Astrocyte (in vitro differentiated cells and primary cell): Measurements from ENCODE around the gene SPOCK2. TPM values are rescaled to one million over a fixed set of nuclear protein-coding genes. Genes with fewer than 3 reads are reported as not detected.

Experiments
- DNase-seq: peaks from one replicate; pipeline ENCODE4 v3.0.0-alpha.2; 2010; ENCODE audit warnings: low read depth
- FAIRE-seq: peaks from 2 replicates; lab custom pipeline; 2011; peaks lifted over from hg19 to GRCh38; lab: Jason Lieb, UNC
- H2AFZ ChIP-seq: 2 replicates; pipeline ENCODE4 v1.6.0; 2012; ENCODE audit warnings: low read depth, low read length, inconsistent platforms
- H3K27ac ChIP-seq: 2 replicates; pipeline ENCODE4 v1.5.1; 2011; ENCODE audit warnings: low read depth, low read length, inconsistent platforms
- H3K27me3 ChIP-seq: 2 replicates; pipeline ENCODE4 v1.6.0; 2011; ENCODE audit warnings: low read length, inconsistent platforms; ENCODE audit not compliant: insufficient read depth
- H3K36me3 ChIP-seq: 2 replicates; pipeline ENCODE4 v1.5.1; 2011; ENCODE audit warnings: low read length, inconsistent platforms; ENCODE audit not compliant: insufficient read depth
- H3K4me1 ChIP-seq: 2 replicates; pipeline ENCODE4 v1.5.1; 2011; ENCODE audit warnings: low read length, inconsistent platforms; ENCODE audit not compliant: insufficient read depth
- H3K4me2 ChIP-seq: 2 replicates; pipeline ENCODE4 v1.6.0; 2012; ENCODE audit warnings: low read length, inconsistent platforms
- H3K4me3 ChIP-seq: 2 replicates; pipeline ENCODE4 v1.5.1; 2011; ENCODE audit warnings: low read depth, mild to moderate bottlenecking, low read length, inconsistent platforms; ENCODE audit not compliant: insufficient read depth
- H3K79me2 ChIP-seq: 2 replicates; pipeline ENCODE4 v1.6.0; 2012; ENCODE audit warnings: mild to moderate bottlenecking, low read length, inconsistent platforms; ENCODE audit not compliant: insufficient read depth
- H3K9ac ChIP-seq: 2 replicates; pipeline ENCODE4 v1.6.0; 2012; ENCODE audit warnings: mild to moderate bottlenecking, low read length, inconsistent platforms
- H3K9me3 ChIP-seq: 2 replicates; pipeline ENCODE4 v1.5.1; 2012; ENCODE audit warnings: low read depth, mild to moderate bottlenecking, low read length, inconsistent platforms; ENCODE audit not compliant: insufficient read depth
- H4K20me1 ChIP-seq: 2 replicates; pipeline ENCODE4 v1.6.0; 2012; ENCODE audit warnings: low read length, inconsistent platforms; ENCODE audit not compliant: insufficient read depth
- H3K27ac Mint-ChIP-seq: one replicate; pipeline ENCODE4 v1.8.0; 2021; ENCODE audit warnings: mild to moderate bottlenecking, mixed read lengths; ENCODE audit not compliant: unreplicated experiment
- H3K27me3 Mint-ChIP-seq: one replicate; pipeline ENCODE4 v1.8.0; 2021; ENCODE audit warnings: low read depth, mixed read lengths; ENCODE audit not compliant: unreplicated experiment
- H3K36me3 Mint-ChIP-seq: one replicate; pipeline ENCODE4 v1.8.0; 2021; ENCODE audit warnings: low read depth, mixed read lengths; ENCODE audit not compliant: unreplicated experiment
- H3K4me1 Mint-ChIP-seq: one replicate; pipeline ENCODE4 v1.8.0; 2021; ENCODE audit warnings: low read depth, mixed read lengths; ENCODE audit not compliant: unreplicated experiment
- H3K4me3 Mint-ChIP-seq: one replicate; pipeline ENCODE4 v1.8.0; 2021; ENCODE audit warnings: mild to moderate bottlenecking, moderate library complexity, mixed read lengths; ENCODE audit not compliant: unreplicated experiment
- H3K9me3 Mint-ChIP-seq: one replicate; pipeline ENCODE4 v1.8.0; 2021; ENCODE audit warnings: mild to moderate bottlenecking, mixed read lengths; ENCODE audit not compliant: unreplicated experiment
- CTCF ChIP-seq: IDR thresholded peaks from 2 replicates; pipeline ENCODE4 v1.5.1; 2011; ENCODE audit warnings: low read depth, mild to moderate bottlenecking, inconsistent platforms, low read length, moderate library complexity; ENCODE audit not compliant: insufficient read depth
- EZH2 ChIP-seq: IDR thresholded peaks from 2 replicates; pipeline ENCODE4 v1.6.1; 2012; ENCODE audit warnings: mild to moderate bottlenecking, low read length, inconsistent platforms; ENCODE audit not compliant: insufficient read depth
- total RNA-seq: library from RNA; stranded (reverse); gene quantifications from 2 replicates; pipeline ENCODE4 v1.2.1, GENCODE V29; 2021

The SPOCK2 gene
- total RNA-seq, 1 donor from 2014 or later = 0.89 TPM

GRCh38 chr10:72114706-72115450, 26.5 kb upstream of the SPOCK2 start:
- H3K4me1 Mint-ChIP-seq = no peaks in the 10 kb centered on the region
- H3K4me3 Mint-ChIP-seq = no peak overlapping the region
- Histone ChIP-seq H3K9ac (no peak overlapping the region), H4K20me1 (no peaks in the 10 kb centered on the region), H3K9me3 (no peaks in the 10 kb centered on the region), H3K4me3 (no peak overlapping the region), H3K27me3 (no peaks in the 10 kb centered on the region), H3K79me2 (no peaks in the 10 kb centered on the region), H2AFZ (no peak overlapping the region), H3K4me1 (no peaks in the 10 kb centered on the region), H3K4me2 (no peak overlapping the region), H3K36me3 (no peaks in the 10 kb centered on the region), H3K27ac (no peak overlapping the region)
- no peak for DNase-seq
- TF ChIP-seq CTCF (no peak), EZH2 (no peak)
- peaks cover 19% of the 10 kb centered on the region for H3K36me3 Mint-ChIP-seq
- H3K27ac Mint-ChIP-seq = no peak overlapping the region
- no peaks in the 10 kb centered on the region for H3K27me3 Mint-ChIP-seq
- peaks cover 4% of the 10 kb centered on the region for H3K9me3 Mint-ChIP-seq
- no peak for FAIRE-seq

GRCh38 chr10:72110673-72111401, 22.5 kb upstream of the SPOCK2 start:
- DNase-seq (no peak), FAIRE-seq (no peak)
- Histone ChIP-seq H3K4me2 (no peak overlapping the region), H3K4me1 (no peaks in the 10 kb centered on the region), H3K9me3 (no peaks in the 10 kb centered on the region), H3K36me3 (no peaks in the 10 kb centered on the region), H3K4me3 (no peak overlapping the region), H4K20me1 (no peaks in the 10 kb centered on the region), H3K9ac (no peak overlapping the region), H3K79me2 (no peaks in the 10 kb centered on the region), H2AFZ (no peak overlapping the region), H3K27me3 (no peaks in the 10 kb centered on the region), H3K27ac (no peak overlapping the region)
- no peaks in the 10 kb centered on the region for H3K9me3 Mint-ChIP-seq
- no peak overlapping the region for H3K27ac Mint-ChIP-seq
- H3K27me3 Mint-ChIP-seq = no peaks in the 10 kb centered on the region
- H3K36me3 Mint-ChIP-seq = peaks cover 11% of the 10 kb centered on the region
- H3K4me1 Mint-ChIP-seq = peaks cover 7% of the 10 kb centered on the region
- TF ChIP-seq EZH2 (no peak), CTCF (no peak)
- no peak overlapping the region for H3K4me3 Mint-ChIP-seq
